ENCODE results near the gene FUBP3.
"Not testable (repeated sequence)": the region's sequence is repeated elsewhere in the genome, so short reads cannot be mapped to it uniquely, and the experiment has no call there.

FUBP3 gene

DNA sequence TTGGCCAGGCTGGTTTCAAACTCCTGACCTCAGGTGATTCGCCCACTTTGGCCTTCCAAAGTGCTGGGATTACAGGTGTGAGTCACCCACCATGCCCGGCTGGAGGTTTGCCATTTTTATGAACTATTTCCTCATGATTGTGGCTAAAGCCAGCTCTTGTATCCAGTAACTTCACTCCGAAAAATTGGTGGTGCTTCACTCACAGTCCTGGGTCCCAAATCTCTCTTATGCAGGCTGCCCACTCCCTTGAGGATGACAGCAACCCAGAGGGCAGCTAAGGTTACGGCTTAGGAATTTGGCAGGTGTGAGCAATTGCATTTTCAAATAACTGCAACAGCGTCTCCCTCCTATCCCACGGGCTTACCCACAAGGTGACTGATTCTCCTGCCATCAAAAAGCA lies 23.4 kb upstream of the FUBP3 start:
- no peak overlapping the region for H3K27ac ChIP-seq
- DNase-seq (ENCODE audit: low read depth, low spot score): no peak

DNA sequence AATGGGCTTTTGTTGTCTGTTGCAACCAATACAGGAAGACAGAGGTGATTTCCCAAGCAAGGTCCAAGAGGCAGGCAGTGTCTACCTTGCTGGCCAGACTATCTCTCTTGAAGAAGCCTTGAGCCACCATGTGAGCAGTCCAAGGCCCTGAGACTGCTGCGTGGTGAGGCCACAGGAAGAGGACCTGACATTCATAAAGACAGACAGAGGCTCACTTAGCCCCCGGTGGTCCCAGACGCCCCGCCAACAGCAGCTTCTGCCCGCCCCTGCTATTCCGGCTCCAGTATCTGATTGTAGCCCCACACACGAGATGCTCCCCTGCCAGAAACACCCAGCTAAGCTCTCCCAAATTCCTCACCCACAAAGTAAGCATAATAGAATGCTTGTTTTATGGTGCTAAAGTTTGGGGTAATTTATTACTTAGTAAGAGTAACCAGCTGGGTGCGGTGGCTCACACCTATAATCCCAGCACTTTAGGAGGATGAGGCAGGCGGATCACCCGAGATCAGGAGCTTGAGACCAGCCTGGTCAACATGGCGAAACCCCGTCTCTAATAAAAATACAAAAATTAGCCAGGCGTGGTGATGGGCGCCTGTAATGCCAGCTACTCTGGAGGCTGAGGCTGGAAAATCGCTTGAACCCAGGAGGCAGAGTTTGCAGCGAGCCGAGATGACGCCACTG lies 22.8 kb upstream of the FUBP3 start:
- H3K27ac ChIP-seq: no peak overlapping the region

DNA sequence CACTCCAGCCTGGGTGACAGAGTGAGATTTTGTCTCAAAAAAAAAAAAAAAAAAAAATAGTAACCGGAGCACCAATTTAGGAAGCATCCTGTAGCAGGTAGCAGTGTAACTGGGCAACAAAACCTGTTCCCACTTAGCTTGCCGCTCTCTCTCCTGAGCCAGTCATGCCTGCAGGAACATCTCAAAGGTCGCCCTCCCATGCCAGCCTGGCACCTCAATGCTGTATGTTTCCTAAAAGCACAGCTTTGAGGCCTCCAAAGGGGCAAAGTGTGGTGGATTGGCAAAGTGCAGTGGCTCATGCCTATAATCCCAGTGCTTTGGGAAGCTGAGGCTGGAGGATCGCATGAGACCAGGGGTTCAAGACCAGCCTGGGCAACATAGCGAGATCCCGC lies 22.3 kb upstream of the FUBP3 start:
- no peak overlapping the region for H3K27ac ChIP-seq
- DNase-seq (ENCODE audit: low read depth, low spot score): no peak

More for the DNA sequence above, 22.8 kb upstream of the FUBP3 start:
- DNase-seq (ENCODE audit: low read depth, low spot score): no peak

DNA sequence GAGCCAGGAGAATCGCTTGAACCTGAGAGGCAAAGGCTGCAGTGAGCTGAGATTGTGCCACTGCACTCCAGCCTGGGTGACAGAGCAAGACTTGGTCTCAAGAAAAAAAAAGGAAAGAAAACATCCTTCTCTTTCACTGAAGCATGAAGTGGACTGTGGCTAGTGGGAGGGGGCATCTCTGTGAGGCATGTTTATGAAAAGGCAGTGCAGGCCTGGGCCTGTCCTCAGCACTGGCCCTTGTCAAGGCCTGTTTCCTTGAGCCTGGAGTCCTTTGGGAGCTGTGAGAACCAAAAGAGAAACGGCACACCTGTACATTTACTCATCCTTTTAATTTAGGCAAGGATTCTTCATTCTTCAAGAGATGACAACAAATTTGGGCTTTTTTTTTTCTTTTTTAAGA lies 18.3 kb upstream of the FUBP3 start:
- peak; percentile 73 for DNase-seq (ENCODE audit: low read depth, low spot score)
- no peak overlapping the region for H3K27ac ChIP-seq

DNA sequence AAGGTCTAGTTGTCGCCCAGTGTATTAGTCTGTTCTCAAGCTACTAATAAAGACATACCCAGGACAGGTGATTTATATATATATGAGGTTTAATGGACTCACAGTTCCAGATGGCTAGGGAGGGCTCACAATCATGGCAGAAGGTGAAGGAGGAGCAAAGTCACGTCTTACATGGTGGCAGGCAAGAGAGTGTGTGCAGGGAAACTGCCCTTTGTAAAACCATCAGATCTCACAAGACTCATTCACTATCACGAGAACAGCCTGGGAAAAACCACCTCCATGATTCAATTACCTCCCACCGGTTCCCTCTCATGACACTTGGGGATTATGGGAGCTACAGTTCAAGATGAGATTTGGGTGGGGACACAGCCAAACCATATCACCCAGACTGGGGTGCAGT lies 16.9 kb upstream of the FUBP3 start:
- not testable (repeated sequence) for DNase-seq (ENCODE audit: low read depth, low spot score)

DNA sequence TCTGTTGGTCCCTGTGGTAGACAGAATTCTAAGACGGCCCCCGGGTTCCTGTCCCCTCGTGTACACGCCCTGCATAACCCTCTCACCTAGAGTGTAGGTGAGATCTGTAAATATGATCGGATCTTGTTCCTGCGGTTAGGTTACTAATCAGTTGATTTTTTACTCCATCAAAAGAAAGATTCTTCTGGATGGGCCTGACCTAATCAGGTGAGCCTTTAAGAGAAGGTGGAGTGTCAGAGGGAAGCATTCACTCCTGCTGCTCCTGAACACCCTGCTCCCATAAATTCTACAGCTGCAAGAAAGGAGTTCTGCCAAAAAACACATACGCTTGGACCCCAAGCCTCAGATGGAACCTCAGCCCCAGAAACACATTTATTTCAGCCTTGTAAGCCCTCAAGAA lies 15.6 kb upstream of the FUBP3 start:
- H3K27ac ChIP-seq: no peak overlapping the region

More for the DNA sequence above, 16.9 kb upstream of the FUBP3 start:
- not testable (repeated sequence) for H3K27ac ChIP-seq

DNA sequence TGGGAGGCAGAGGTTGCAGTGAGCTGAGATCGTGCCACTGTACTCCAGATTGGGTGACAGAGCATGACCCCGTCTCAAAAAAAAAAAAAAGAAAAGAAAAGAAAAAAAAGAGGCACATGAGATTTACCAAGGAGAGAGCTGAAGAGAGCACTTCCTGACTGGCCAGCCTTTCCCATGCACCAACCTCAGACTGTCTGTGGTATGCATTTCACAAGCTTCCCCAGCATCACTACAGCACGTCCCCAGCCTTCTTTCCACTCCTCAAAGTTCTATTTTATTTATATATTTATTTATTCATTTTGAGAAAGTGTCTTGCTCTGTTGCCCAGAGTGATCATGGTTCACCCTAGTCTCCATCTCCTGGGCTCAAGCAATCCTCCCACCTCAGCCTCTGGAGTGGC lies 13.6 kb upstream of the FUBP3 start:
- H3K27ac ChIP-seq: no peak overlapping the region
- DNase-seq (ENCODE audit: low read depth, low spot score): no peak

More for the DNA sequence above, 15.6 kb upstream of the FUBP3 start:
- no peak for DNase-seq (ENCODE audit: low read depth, low spot score)

DNA sequence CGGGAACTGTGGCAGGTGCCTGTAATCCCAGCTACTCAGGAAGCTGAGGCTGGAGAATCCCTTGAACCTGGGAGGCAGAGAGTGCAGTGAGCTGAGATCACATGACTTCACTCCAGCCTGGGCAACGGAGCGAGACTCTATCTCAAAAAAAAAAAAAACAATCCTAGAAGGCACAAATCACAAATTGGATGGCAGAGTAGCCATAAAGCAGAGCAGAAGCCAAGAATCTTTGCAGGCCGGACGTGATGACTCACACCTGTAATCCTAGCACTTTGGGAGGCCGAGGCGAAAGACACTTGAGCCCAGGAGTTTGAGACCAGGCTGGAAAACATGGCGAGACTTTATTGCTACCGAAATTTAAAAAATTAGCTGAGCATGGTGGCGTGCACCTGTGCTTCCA lies 9.2 kb upstream of the FUBP3 start:
- H3K27ac ChIP-seq: no peak overlapping the region
- DNase-seq (ENCODE audit: low read depth, low spot score): no peak

DNA sequence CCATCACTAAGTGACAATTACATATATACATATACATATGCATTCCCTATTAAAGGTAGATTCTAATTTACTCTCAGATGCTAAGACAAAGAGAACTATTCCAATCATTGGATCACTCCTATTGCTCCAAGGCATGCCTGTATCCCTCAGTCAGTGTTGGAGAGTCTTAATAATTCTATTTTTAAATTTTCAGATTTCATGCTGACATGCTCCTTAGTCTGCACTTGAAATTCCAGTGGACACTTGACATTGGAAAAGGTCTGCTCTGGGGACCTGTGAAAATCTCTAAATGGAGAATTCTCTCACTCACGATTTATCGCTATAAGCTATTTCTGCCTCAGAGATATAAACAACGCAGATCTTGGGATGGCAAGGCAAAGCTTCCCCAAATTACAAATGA lies 3.9 kb upstream of the FUBP3 start:
- H3K27ac ChIP-seq: no peak overlapping the region
- DNase-seq (ENCODE audit: low read depth, low spot score): no peak

DNA sequence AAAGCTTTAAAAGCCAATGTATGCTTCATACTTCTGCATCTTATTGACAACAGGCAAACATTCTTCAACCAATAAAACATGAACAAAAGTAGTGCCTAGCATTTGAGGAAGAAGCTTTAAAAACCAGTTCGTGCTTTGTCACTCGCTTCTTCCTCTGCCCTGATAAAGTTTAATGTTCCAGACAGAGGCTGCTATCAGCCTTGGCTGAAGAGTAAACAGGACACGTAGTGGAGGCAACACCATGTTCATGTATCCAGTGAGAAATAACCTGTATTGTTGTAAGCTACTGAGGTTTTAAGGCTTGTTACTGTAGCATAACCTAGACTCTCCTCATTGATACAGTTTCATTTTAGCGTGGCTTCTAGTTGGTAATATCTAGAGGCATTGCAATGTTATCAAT lies 3.2 kb upstream of the FUBP3 start:
- DNase-seq (ENCODE audit: low read depth, low spot score): no peak
- H3K27ac ChIP-seq: no peak overlapping the region

DNA sequence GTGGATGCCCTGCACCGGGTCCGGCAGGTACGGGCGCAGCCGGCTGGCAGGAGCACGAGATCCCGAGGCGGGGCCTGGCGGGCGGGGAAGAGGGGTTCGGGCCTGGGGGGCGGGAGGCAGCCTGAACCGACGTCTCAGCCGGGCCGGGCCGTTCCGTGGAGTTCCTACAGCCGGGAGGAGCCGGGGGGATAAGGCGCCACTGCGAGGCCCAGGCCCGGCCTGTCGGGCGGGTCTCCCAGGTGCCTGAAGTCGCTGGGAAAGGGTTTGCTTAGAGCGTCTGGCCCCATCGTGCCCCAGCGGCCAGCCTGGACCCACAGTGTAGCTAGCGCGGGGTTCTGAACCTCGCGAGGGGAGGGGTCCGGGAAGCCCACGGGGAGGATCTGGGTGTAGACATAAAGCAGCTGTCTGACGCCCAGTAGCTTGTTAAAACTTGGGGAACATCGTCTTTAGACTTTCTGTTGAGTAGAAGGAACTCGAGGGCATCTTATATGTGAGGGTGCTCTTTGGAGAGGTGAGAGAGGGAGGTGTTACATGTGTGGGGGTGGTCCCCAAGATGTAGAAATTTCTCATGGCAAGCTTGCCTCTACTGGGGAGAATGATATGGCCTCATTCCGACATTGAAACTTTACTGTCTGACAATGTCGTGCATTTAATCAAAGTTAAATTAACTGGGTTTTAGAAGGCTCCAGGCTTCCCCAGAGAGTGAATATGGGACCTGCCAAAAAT lies 524 bp downstream of the FUBP3 start:
- no peak for DNase-seq (ENCODE audit: low read depth, low spot score)
- peak overlapping the region; percentile 96 for H3K27ac ChIP-seq

DNA sequence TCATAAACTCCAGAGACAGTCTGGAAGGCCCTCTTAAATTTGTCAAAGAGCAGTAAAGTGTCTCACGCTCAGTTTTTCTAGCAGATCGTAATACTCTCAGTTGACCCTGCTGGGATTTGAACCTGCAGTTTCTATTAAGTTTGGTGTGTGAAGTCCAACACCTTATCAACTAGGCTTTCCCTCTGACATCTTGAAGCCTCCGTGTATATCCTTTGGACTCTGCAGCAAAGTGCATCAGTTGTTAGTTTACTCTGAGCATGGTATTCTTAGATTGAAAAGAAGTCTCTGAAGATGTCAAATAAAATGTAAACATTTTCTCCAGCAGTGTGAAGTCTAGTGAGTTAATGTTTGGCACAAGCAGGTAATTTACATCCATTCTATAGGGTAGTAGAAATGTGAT lies 2.4 kb downstream of the FUBP3 start:
- H3K27ac ChIP-seq: no peak overlapping the region
- DNase-seq (ENCODE audit: low read depth, low spot score): no peak

DNA sequence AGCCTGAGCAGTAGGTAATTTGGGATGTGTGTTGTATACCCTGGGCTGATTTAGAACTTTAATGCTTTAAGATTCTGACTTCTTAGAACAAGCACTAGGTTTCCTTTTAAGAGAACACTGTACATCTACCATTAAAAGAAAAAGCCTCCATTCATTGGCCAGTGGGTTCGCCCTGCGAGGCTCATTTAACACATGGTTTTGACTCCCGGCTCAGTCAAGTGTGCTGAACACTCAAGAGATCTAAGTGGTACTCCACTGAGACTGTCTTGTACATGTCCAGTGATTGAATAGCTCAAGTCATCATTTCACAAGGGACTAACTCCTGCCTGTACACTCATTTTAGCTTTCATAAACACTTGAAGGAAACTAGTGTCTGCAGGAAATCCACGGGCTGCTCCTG lies 3.9 kb downstream of the FUBP3 start:
- no peak for DNase-seq (ENCODE audit: low read depth, low spot score)
- no peak overlapping the region for H3K27ac ChIP-seq

DNA sequence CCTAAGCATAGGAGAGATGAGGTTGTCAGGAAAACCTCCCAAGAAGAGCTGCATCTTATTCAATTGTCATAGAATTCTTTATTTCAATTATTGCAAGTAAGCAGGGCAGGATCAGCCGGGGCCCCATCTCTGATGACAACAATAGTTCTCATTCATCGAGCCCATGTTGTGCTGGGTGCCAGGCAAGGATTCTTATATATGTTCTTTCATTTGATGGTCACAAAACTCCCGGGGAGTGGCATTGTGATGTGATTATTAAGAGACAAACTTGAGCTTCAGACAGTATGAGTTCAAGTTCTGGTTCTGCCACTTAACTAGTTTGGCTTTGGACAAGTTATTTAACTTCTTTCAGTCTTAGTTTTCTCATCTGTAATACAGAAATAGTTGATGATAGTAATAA lies 8.5 kb downstream of the FUBP3 start:
- no peak overlapping the region for H3K27ac ChIP-seq
- no peak for DNase-seq (ENCODE audit: low read depth, low spot score)

DNA sequence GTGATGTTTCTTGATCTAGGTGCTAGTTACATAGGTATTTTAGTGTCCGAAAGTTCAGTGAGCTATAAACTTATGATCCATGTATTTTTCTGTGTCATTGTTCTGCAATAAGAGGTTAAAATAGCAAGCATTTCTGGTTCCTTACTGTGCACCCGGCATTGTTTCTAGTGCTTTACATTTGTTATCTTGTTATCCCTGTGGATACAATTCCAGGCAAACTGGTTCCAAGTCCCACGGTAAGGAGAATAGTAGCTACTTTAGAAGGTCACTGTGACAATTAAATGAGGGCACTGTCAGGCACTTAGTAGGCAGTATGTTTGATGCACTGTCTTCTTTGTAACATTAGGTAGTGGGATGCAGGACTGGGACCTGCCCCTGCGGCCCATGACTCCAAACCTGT lies 9.0 kb downstream of the FUBP3 start:
- H3K27ac ChIP-seq: no peak overlapping the region
- no peak for DNase-seq (ENCODE audit: low read depth, low spot score)

DNA sequence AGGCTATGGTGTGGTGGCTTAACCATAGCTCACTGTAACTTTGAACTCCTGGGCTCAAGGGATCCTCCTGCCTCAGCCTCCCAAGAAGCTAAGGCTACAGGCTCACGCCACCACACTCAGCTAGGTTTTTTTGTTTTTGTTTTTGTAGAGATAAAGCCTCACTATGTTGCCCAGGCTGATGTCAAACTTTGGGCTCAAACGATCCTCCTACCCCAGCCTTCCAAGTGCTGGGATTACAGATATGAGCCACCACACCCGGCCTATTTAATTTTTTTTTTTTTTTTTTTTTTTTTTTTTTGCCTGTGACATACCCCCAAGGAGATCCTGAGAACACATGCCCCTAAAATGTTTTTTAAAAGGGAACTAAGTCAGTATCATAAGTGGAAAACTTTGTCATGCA lies 10.4 kb downstream of the FUBP3 start:
- DNase-seq (ENCODE audit: low read depth, low spot score): no peak
- H3K27ac ChIP-seq: no peak overlapping the region

DNA sequence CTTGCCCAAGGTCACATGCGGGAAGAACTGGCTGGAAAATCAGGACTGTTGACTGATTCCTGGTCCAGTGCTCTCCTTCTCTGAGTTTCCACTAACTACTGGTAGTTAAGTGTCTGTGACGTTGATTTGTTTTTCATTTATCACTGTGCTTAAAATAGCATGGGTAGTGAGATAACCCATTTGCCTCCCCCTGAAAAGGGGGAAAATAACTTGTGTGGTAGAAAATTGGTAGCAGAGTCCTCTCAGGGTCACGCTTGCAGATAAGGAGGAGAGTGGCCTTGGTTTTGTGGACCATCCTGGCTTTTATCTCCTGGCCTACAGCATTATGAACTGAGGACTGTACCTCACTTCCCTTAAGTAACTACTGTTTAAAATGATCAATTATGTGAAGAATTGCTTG lies 10.9 kb downstream of the FUBP3 start:
- H3K27ac ChIP-seq: no peak overlapping the region
- DNase-seq (ENCODE audit: low read depth, low spot score): no peak

DNA sequence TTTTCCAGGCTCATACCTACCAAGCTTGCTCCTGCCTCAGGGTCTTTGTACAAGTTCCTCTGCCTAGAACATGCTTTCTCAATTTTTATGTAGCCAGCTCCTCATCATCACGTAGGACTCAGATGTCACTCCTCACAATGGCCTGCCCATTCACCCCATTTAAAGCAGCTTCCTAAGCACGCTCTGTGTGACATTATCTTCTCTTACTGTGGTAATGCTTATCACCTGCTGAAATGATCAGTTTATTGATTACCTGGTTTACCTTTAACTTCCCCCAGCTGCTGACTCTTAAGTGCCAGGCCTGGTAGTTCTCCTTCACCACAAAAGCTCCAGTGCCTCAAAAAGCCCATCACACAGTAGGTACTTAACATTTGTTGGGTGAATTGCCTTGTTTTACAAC lies 13.6 kb downstream of the FUBP3 start:
- DNase-seq (ENCODE audit: low read depth, low spot score): no peak
- H3K27ac ChIP-seq: no peak overlapping the region

DNA sequence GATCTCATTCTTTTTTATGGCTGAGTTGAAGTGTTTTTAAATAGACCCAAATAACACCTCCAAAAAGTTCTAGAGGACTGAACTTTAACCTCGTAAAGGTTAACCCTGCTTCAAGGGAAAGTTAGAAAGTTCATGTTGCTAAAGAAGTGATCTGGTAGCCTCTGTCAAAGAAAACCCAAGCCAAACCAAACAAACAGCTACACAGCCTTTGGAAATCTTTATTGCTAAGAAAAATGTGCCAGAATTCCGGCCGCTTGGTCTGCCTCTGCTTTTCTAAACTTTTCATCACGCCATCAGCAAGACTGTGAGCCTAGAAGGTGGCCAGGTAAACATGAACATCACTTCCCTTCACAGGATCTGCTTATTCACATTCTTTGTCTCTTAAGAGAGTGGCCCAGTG lies 17.9 kb downstream of the FUBP3 start:
- no peak overlapping the region for H3K27ac ChIP-seq
- no peak for DNase-seq (ENCODE audit: low read depth, low spot score)

DNA sequence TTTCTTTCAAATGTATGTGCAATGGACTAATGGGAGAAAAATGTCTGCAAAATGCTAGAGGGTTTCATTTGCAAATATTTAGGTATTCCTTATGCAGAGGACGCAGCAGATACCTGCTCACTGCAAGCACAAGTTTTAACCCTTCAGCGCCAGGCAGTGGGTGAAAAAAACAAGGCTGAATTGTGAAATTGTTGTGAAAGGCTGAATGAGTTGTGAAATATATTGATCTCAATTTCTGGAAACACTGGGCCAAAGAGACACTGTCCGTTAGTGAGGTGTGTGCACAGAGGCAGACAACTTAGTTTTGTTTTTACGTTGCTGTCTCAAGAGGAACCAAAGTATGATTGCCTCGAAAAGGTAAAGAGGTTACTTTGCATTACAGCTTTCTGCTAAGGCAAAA lies 18.8 kb downstream of the FUBP3 start:
- no peak for DNase-seq (ENCODE audit: low read depth, low spot score)
- no peak overlapping the region for H3K27ac ChIP-seq

DNA sequence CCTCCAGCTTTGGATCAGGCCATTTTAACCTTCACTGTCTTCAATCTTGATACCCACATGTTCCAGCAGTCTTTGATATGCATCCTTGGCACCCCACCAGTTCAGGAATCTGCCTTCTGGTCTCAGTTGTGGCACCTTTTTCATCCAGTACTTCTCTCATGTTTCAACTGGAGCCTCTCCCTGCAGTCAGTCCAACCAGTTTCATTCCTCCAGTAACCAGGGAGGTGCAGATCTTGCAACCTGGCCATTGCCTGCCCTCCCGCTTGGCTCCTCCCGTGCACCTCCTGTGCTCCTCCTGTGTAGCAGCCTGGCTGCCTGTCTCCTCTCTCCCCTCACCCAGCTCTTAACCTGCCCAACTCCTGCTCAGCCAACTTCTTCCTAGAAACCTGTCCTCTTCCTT lies 20.2 kb downstream of the FUBP3 start:
- no peak for DNase-seq (ENCODE audit: low read depth, low spot score)

DNA sequence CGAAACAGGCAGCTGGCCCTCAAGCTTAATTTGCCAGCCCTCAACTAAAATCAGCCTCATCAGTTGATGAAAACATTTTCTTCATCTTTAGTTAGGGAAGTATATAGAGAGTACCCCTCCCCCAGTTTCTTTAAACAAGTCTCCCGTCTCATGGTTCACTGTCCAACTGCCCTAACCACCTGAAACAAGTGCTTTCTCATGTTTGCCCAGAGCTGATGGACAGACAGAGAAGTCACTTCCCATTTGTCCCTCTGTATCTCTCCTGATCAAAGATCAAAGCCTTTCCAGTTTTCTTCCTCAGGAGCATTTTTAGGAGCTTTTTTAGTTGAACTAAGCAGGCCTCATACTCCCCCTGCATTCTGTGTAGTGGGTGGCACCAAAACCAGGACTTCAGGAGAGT lies 21.7 kb downstream of the FUBP3 start:
- H3K27ac ChIP-seq: no peak overlapping the region
- no peak for DNase-seq (ENCODE audit: low read depth, low spot score)

More for the DNA sequence above, 20.2 kb downstream of the FUBP3 start:
- no peak overlapping the region for H3K27ac ChIP-seq

Data from epithelial cell of prostate (primary cell).